Measurements from ENCODE around the gene TRPM3. TPM values are rescaled to one million over a fixed set of nuclear protein-coding genes. Genes with fewer than 3 reads are reported as not detected.

The TRPM3 gene
- total RNA-seq, 4 donors from 2014 or later: 0.07 to 0.66 TPM; not detected in 2

- no peaks in the 10 kb centered on the region for H3K4me1 ChIP-seq
- in situ Hi-C loops (cut with MboI; ENCODE audit: low sequenced_read_pairs in 4 of 4): no loop called here
- ATAC-seq (no peak), DNase-seq (no peak)
- H3K36me3 ChIP-seq: no peaks in the 10 kb centered on the region
- intact Hi-C loops (cut with DNase I; ENCODE audit: low total_unique reads): no loop called here
- no peaks in the 10 kb centered on the region for H3K27me3 ChIP-seq
- H3K27ac ChIP-seq: no peak overlapping the region
- no peaks in the 10 kb centered on the region for H3K9me3 ChIP-seq
- H3K4me3 ChIP-seq: no peak overlapping the region
- no peak for TF ChIP-seq POLR2A (IDR thresholded peaks at IDR 0.05)
- TF ChIP-seq, protein P1, sequence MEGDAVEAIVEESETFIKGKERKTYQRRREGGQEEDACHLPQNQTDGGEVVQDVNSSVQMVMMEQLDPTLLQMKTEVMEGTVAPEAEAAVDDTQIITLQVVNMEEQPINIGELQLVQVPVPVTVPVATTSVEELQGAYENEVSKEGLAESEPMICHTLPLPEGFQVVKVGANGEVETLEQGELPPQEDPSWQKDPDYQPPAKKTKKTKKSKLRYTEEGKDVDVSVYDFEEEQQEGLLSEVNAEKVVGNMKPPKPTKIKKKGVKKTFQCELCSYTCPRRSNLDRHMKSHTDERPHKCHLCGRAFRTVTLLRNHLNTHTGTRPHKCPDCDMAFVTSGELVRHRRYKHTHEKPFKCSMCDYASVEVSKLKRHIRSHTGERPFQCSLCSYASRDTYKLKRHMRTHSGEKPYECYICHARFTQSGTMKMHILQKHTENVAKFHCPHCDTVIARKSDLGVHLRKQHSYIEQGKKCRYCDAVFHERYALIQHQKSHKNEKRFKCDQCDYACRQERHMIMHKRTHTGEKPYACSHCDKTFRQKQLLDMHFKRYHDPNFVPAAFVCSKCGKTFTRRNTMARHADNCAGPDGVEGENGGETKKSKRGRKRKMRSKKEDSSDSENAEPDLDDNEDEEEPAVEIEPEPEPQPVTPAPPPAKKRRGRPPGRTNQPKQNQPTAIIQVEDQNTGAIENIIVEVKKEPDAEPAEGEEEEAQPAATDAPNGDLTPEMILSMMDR (IDR thresholded peaks at IDR 0.05 in 4 of 5, conservative IDR thresholded peaks at IDR 0.05 in 1 of 5): no peak
Observed at GRCh38 chr9:70701163-70701562, 420.3 kb downstream of the TRPM3 start.

DNA sequence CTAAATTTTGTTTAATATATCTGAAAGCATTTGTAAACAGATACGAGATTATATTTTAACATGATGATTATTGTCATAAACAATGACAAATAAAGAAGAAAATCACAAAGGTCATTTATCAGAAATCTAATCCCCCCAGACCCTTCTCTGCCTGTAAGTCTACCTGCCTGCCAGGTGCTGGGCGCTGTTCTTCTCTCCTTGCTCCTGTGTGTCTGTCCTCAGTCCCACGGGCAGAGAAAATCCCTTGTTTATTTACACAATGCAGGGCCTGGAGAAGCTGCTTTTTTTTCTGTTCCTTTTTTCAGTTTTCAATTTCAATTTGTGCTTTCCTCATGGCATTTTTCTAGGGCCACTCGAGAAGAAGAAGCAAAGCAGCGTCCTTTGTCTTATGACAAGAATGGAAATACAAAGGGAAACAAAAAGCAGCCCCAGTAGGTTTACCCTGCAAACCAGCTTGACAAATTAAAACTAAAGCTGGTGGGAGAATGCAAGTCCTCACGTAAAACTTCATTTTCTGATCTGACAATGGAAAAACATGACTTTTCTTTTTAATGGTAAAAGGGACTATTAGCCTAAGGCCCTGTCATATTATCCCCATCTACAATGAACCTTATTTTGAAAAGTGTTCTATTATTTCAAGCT lies 424.6 kb downstream of the TRPM3 start:
- no peaks in the 10 kb centered on the region for H3K9me3 ChIP-seq
- no peak for DNase-seq
- H3K27me3 ChIP-seq: no peaks in the 10 kb centered on the region
- H3K27ac ChIP-seq: no peak overlapping the region
- no peaks in the 10 kb centered on the region for H3K4me1 ChIP-seq
- H3K4me3 ChIP-seq: no peak overlapping the region
- TF ChIP-seq, protein P1 (IDR thresholded peaks at IDR 0.05 in 4 of 5, conservative IDR thresholded peaks at IDR 0.05 in 1 of 5): no peak
- no peak for TF ChIP-seq POLR2A (IDR thresholded peaks at IDR 0.05)
- no peak for ATAC-seq
- H3K36me3 ChIP-seq: no peaks in the 10 kb centered on the region
- in situ Hi-C loops (cut with MboI; ENCODE audit: low sequenced_read_pairs in 4 of 4) (no loop called here), intact Hi-C loops (cut with DNase I; ENCODE audit: low total_unique reads) (no loop called here)

- in situ Hi-C loops (cut with MboI; ENCODE audit: low sequenced_read_pairs in 4 of 4) (no loop called here), intact Hi-C loops (cut with DNase I; ENCODE audit: low total_unique reads) (no loop called here)
- Histone ChIP-seq H3K27me3 (no peaks in the 10 kb centered on the region), H3K36me3 (no peaks in the 10 kb centered on the region), H3K4me1 (no peaks in the 10 kb centered on the region), H3K27ac (no peak overlapping the region), H3K4me3 (no peak overlapping the region), H3K9me3 (no peaks in the 10 kb centered on the region)
- ATAC-seq (no peak), DNase-seq (no peak)
- TF ChIP-seq, protein P1 (IDR thresholded peaks at IDR 0.05 in 4 of 5, conservative IDR thresholded peaks at IDR 0.05 in 1 of 5): no peak
- TF ChIP-seq POLR2A (IDR thresholded peaks at IDR 0.05): no peak
Observed at GRCh38 chr9:70694758-70695157, 426.7 kb downstream of the TRPM3 start.

GRCh38 chr9:70693186-70693585 lies 428.2 kb downstream of the TRPM3 start:
- in situ Hi-C loops (cut with MboI; ENCODE audit: low sequenced_read_pairs in 4 of 4): no loop called here

More at GRCh38 chr9:70693186-70693585, 428.2 kb downstream of the TRPM3 start:
- no peak for DNase-seq
- H3K4me1 ChIP-seq: no peaks in the 10 kb centered on the region
- H3K27ac ChIP-seq: no peak overlapping the region
- no peak overlapping the region for H3K4me3 ChIP-seq
- no peak for ATAC-seq
- intact Hi-C loops (cut with DNase I; ENCODE audit: low total_unique reads): no loop called here
- no peaks in the 10 kb centered on the region for H3K36me3 ChIP-seq
- no peaks in the 10 kb centered on the region for H3K27me3 ChIP-seq
- TF ChIP-seq POLR2A (IDR thresholded peaks at IDR 0.05): no peak
- TF ChIP-seq, protein P1 (IDR thresholded peaks at IDR 0.05 in 4 of 5, conservative IDR thresholded peaks at IDR 0.05 in 1 of 5): no peak
- no peaks in the 10 kb centered on the region for H3K9me3 ChIP-seq

Measured in gastrocnemius medialis (tissue), 4 donors.